ENCODE data around the gene CAMTA1. TPM values are rescaled to one million over a fixed set of nuclear protein-coding genes. Genes with fewer than 3 reads are reported as not detected.
A peak's percentile ranks its signal among the peaks of the same experiment; 100 is the strongest.

The CAMTA1 gene
- total RNA-seq, 4 donors from 2014 or later = 57.4 to 88.3 (median 62.1) TPM

- no peaks in the 10 kb centered on the region for H3K4me1 ChIP-seq
- peak in 1 of 3 donors; percentile 39 for DNase-seq
- H3K27ac ChIP-seq = no peak overlapping the region
- H3K36me3 ChIP-seq = no peaks in the 10 kb centered on the region
- no peaks in the 10 kb centered on the region for H3K9me3 ChIP-seq
- TF ChIP-seq POLR2A (IDR thresholded peaks at IDR 0.05) = no peak
- TF ChIP-seq CTCF (IDR thresholded peaks at IDR 0.05) = no peak
- no peaks in the 10 kb centered on the region for H3K27me3 ChIP-seq
- no peak overlapping the region for H3K4me3 ChIP-seq
These were observed 777.7 kb downstream of the CAMTA1 start for GRCh38 chr1:7562729-7563605.

GRCh38 chr1:7564137-7564536 lies 778.9 kb downstream of the CAMTA1 start:
- Histone ChIP-seq H3K27me3 (no peaks in the 10 kb centered on the region), H3K27ac (no peak overlapping the region), H3K36me3 (no peaks in the 10 kb centered on the region), H3K9me3 (no peaks in the 10 kb centered on the region), H3K4me1 (no peaks in the 10 kb centered on the region), H3K4me3 (no peak overlapping the region)
- DNase-seq = no peak
- TF ChIP-seq POLR2A (IDR thresholded peaks at IDR 0.05) (no peak), CTCF (IDR thresholded peaks at IDR 0.05) (no peak)

- Histone ChIP-seq H3K27ac (no peak overlapping the region), H3K4me3 (no peak overlapping the region), H3K4me1 (no peaks in the 10 kb centered on the region), H3K9me3 (no peaks in the 10 kb centered on the region), H3K27me3 (no peaks in the 10 kb centered on the region), H3K36me3 (no peaks in the 10 kb centered on the region)
- no peak for TF ChIP-seq CTCF (IDR thresholded peaks at IDR 0.05)
- no peak for TF ChIP-seq POLR2A (IDR thresholded peaks at IDR 0.05)
- peak in 1 of 3 donors; percentile 35 for DNase-seq
These were observed 780.0 kb downstream of the CAMTA1 start for GRCh38 chr1:7565099-7565750.

- no peak for TF ChIP-seq POLR2A (IDR thresholded peaks at IDR 0.05)
- TF ChIP-seq CTCF (IDR thresholded peaks at IDR 0.05) = no peak
- H3K27ac ChIP-seq = no peak overlapping the region
- no peaks in the 10 kb centered on the region for H3K9me3 ChIP-seq
- DNase-seq = no peak
- no peak overlapping the region for H3K4me3 ChIP-seq
- H3K27me3 ChIP-seq = no peaks in the 10 kb centered on the region
- no peaks in the 10 kb centered on the region for H3K4me1 ChIP-seq
- H3K36me3 ChIP-seq = no peaks in the 10 kb centered on the region
These were observed 781.4 kb downstream of the CAMTA1 start for GRCh38 chr1:7566417-7567375.

- no peaks in the 10 kb centered on the region for H3K9me3 ChIP-seq
- H3K36me3 ChIP-seq = no peaks in the 10 kb centered on the region
- DNase-seq = peak in 1 of 3 donors; percentile 37
- no peak overlapping the region for H3K4me3 ChIP-seq
- no peaks in the 10 kb centered on the region for H3K4me1 ChIP-seq
- no peak overlapping the region for H3K27ac ChIP-seq
- no peak for TF ChIP-seq CTCF (IDR thresholded peaks at IDR 0.05)
- TF ChIP-seq POLR2A (IDR thresholded peaks at IDR 0.05) = no peak
- H3K27me3 ChIP-seq = no peaks in the 10 kb centered on the region
These were observed 782.1 kb downstream of the CAMTA1 start for GRCh38 chr1:7567376-7567775.
